ENCODE results near the gene COL27A1.

DNA sequence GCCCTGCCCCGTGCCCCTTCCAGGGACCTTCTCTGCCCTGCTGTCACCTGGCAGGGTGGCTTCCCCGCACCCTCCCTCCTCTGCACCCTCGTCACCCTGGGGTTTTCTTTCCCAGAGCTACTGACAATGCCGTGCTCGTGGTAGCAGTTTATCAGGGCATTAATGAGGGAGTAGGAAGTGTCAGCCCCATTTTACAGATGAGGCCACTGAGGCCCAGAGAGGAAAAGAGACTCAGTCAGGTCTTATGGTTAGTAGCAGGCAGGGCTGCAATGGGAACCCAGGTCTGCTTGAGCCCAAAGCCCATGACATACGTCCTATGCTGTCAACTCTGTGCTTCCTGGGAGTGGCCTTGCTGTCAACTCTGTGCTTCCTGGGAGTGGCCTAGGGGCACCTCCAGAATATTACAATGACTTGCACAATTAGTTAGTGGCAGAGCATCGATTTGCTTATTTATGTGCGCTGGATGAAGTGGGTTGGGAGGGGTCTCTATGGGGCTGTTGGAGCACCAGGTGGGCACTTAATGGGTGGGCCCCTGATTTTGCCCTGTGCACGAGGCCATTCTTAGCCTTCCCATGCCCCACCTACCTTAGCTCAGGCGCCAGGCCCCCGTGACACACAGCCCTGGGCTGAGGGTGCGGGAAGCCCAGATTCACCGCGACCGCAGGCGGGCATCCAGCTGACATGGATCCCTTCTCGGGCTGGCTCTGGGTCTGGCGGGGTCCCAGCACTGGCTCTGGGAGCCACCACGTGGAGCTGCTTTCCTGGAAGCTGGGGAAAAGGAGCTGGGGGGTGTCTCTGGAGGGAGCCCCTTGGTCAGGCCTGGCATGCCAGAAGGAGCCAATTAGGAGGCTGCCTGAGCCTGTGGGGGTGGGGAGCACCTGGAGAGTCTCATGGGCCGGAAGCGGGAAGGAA lies 85.6 kb downstream of the COL27A1 start:
- TF ChIP-seq, protein P1, sequence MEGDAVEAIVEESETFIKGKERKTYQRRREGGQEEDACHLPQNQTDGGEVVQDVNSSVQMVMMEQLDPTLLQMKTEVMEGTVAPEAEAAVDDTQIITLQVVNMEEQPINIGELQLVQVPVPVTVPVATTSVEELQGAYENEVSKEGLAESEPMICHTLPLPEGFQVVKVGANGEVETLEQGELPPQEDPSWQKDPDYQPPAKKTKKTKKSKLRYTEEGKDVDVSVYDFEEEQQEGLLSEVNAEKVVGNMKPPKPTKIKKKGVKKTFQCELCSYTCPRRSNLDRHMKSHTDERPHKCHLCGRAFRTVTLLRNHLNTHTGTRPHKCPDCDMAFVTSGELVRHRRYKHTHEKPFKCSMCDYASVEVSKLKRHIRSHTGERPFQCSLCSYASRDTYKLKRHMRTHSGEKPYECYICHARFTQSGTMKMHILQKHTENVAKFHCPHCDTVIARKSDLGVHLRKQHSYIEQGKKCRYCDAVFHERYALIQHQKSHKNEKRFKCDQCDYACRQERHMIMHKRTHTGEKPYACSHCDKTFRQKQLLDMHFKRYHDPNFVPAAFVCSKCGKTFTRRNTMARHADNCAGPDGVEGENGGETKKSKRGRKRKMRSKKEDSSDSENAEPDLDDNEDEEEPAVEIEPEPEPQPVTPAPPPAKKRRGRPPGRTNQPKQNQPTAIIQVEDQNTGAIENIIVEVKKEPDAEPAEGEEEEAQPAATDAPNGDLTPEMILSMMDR (IDR thresholded peaks at IDR 0.05): no peak
- TF ChIP-seq, protein P2, sequence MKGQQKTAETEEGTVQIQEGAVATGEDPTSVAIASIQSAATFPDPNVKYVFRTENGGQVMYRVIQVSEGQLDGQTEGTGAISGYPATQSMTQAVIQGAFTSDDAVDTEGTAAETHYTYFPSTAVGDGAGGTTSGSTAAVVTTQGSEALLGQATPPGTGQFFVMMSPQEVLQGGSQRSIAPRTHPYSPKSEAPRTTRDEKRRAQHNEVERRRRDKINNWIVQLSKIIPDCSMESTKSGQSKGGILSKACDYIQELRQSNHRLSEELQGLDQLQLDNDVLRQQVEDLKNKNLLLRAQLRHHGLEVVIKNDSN (IDR thresholded peaks at IDR 0.05; ENCODE audit: borderline replicate concordance, low read depth): no peak
- TF ChIP-seq, protein P3, sequence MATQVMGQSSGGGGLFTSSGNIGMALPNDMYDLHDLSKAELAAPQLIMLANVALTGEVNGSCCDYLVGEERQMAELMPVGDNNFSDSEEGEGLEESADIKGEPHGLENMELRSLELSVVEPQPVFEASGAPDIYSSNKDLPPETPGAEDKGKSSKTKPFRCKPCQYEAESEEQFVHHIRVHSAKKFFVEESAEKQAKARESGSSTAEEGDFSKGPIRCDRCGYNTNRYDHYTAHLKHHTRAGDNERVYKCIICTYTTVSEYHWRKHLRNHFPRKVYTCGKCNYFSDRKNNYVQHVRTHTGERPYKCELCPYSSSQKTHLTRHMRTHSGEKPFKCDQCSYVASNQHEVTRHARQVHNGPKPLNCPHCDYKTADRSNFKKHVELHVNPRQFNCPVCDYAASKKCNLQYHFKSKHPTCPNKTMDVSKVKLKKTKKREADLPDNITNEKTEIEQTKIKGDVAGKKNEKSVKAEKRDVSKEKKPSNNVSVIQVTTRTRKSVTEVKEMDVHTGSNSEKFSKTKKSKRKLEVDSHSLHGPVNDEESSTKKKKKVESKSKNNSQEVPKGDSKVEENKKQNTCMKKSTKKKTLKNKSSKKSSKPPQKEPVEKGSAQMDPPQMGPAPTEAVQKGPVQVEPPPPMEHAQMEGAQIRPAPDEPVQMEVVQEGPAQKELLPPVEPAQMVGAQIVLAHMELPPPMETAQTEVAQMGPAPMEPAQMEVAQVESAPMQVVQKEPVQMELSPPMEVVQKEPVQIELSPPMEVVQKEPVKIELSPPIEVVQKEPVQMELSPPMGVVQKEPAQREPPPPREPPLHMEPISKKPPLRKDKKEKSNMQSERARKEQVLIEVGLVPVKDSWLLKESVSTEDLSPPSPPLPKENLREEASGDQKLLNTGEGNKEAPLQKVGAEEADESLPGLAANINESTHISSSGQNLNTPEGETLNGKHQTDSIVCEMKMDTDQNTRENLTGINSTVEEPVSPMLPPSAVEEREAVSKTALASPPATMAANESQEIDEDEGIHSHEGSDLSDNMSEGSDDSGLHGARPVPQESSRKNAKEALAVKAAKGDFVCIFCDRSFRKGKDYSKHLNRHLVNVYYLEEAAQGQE (IDR thresholded peaks at IDR 0.05; ENCODE audit: low read depth, low read length): no peak
- TF ChIP-seq EZH2phosphoT487 (IDR thresholded peaks at IDR 0.05; ENCODE audit: borderline replicate concordance, low read depth) (no peak), GABPA (IDR thresholded peaks at IDR 0.05; ENCODE audit: low read depth) (no peak), JUND (IDR thresholded peaks at IDR 0.05) (no peak), RFX5 (IDR thresholded peaks at IDR 0.05; ENCODE audit: low read length) (no peak)
- TF ChIP-seq, protein P4, sequence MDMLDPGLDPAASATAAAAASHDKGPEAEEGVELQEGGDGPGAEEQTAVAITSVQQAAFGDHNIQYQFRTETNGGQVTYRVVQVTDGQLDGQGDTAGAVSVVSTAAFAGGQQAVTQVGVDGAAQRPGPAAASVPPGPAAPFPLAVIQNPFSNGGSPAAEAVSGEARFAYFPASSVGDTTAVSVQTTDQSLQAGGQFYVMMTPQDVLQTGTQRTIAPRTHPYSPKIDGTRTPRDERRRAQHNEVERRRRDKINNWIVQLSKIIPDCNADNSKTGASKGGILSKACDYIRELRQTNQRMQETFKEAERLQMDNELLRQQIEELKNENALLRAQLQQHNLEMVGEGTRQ (IDR thresholded peaks at IDR 0.05; ENCODE audit: borderline replicate concordance, low read depth, low read length): no peak
